ENCODE measurements around the gene TTC19.

DNA sequence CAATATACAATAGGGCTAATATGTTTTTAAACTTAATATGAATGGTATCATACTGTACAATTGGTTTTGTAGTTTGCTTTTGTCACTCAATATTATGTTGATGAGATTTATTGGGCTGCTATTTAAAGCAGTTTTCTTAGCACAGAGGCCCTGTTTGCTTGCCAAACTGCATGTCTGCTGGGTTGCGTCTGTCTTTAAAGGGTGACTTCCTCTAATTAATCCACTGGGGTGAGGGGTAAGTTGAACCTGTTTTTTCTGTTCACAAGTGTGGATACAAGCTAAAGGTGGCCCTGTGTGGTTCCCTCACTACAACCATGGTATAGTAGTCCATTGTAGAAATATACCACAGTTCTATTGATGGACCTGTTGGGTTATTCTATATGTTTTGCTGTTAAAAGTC lies 19.7 kb downstream of the TTC19 start:
- TF ChIP-seq, protein P1, sequence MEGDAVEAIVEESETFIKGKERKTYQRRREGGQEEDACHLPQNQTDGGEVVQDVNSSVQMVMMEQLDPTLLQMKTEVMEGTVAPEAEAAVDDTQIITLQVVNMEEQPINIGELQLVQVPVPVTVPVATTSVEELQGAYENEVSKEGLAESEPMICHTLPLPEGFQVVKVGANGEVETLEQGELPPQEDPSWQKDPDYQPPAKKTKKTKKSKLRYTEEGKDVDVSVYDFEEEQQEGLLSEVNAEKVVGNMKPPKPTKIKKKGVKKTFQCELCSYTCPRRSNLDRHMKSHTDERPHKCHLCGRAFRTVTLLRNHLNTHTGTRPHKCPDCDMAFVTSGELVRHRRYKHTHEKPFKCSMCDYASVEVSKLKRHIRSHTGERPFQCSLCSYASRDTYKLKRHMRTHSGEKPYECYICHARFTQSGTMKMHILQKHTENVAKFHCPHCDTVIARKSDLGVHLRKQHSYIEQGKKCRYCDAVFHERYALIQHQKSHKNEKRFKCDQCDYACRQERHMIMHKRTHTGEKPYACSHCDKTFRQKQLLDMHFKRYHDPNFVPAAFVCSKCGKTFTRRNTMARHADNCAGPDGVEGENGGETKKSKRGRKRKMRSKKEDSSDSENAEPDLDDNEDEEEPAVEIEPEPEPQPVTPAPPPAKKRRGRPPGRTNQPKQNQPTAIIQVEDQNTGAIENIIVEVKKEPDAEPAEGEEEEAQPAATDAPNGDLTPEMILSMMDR (IDR thresholded peaks at IDR 0.05), result no peak
- no peak for TF ChIP-seq POLR2A (IDR thresholded peaks at IDR 0.05)
